Endothelial cell of umbilical vein (primary cell): ENCODE data around the gene ACTBL2. TPM values are rescaled to one million over a fixed set of nuclear protein-coding genes. Genes with fewer than 3 reads are reported as not detected.

ENCODE experiments used
- BruUV-seq: library from RNA; stranded (reverse); fragments of 400-500 nt; replicated peaks from 2 replicates; lab custom pipeline; 2021; lab: Mats Ljungman, UMichigan
- CTCF ChIA-PET: fragments of 300-600, 350-600 bp; sonication (Branson Sonifier 250); formaldehyde crosslinking; loops from one replicate; lab custom pipeline; 2021; ENCODE audit warnings: antibody characterized with exemption, inconsistent platforms; lab: Charles Lee
- POLR2A ChIA-PET: fragments of 300-600, 350-600 bp; sonication (Branson Sonifier 250); formaldehyde crosslinking; loops from one replicate; lab custom pipeline; 2021; ENCODE audit warnings: antibody characterized with exemption, inconsistent platforms; lab: Charles Lee
- DNase-seq: peaks from one replicate; pipeline ENCODE4 v3.0.0-alpha.2; 2011; ENCODE audit warnings: low read depth, low spot score
- FAIRE-seq: peaks from 2 replicates; lab custom pipeline; 2011; peaks lifted over from hg19 to GRCh38; lab: Jason Lieb, UNC
- H2AFZ ChIP-seq: 2 replicates; pipeline ENCODE4 v1.6.0; 2012; ENCODE audit warnings: low read depth, low read length, control low read depth, inconsistent platforms
- H3K27ac ChIP-seq: 2 replicates; pipeline ENCODE4 v1.5.1; 2011; ENCODE audit warnings: low read depth, mild to moderate bottlenecking, control low read depth, low read length, moderate library complexity; ENCODE audit not compliant: insufficient read depth
- H3K27me3 ChIP-seq, 2 experiments: 2 replicates each; pipeline versions ENCODE4 v1.6.0 to v1.6.1; 2011; ENCODE audit warnings: low read length in 2 of 2, mixed read lengths in 1 of 2; ENCODE audit not compliant: control insufficient read depth in 2 of 2, insufficient read depth in 2 of 2
- H3K36me3 ChIP-seq, 2 experiments: 2 replicates in 1 of 2; 3 replicates in 1 of 2; pipeline ENCODE4 v1.5.1; 2011; ENCODE audit warnings: low read length in 2 of 2, mild to moderate bottlenecking in 1 of 2, moderate library complexity in 1 of 2; ENCODE audit not compliant: control insufficient read depth in 2 of 2, insufficient read depth in 2 of 2; ENCODE audit errors: extremely low read depth in 1 of 2
- H3K4me1 ChIP-seq: 3 replicates; pipeline ENCODE4 v1.5.1; 2011; ENCODE audit warnings: mild to moderate bottlenecking, low read length; ENCODE audit not compliant: control insufficient read depth, insufficient read depth; ENCODE audit errors: extremely low read depth
- H3K4me2 ChIP-seq: 2 replicates; pipeline ENCODE4 v1.6.1; 2011; ENCODE audit warnings: low read length, control low read depth, mixed read lengths; ENCODE audit not compliant: insufficient read depth
- H3K4me3 ChIP-seq, 3 experiments: fragments of 200-600 bp in 1 of 3; sonication (generic), shearing (Covaris generic) in 1 of 3; replicated peaks in 1 of 3; 2 replicates each; pipeline ENCODE4 v1.5.1; 2011 to 2016; ENCODE audit warnings: control low read depth in 3 of 3, low read length in 3 of 3, mild to moderate bottlenecking in 2 of 3, inconsistent platforms in 1 of 3, low read depth in 1 of 3, moderate library complexity in 1 of 3; ENCODE audit not compliant: insufficient read depth in 1 of 3
- H3K79me2 ChIP-seq: 2 replicates; pipeline ENCODE4 v1.6.0; 2012; ENCODE audit warnings: low read length, inconsistent platforms; ENCODE audit not compliant: control insufficient read depth, insufficient read depth
- H3K9ac ChIP-seq: replicated peaks from 2 replicates; pipeline ENCODE3; 2011; ENCODE audit warnings: low read length, control low read depth; ENCODE audit not compliant: insufficient read depth; ENCODE audit errors: extremely low read depth
- H3K9me1 ChIP-seq: replicated peaks from 3 replicates; pipeline ENCODE4 v1.6.0; 2011; ENCODE audit warnings: mild to moderate bottlenecking, low read length; ENCODE audit not compliant: control insufficient read depth, insufficient read depth; ENCODE audit errors: extremely low read depth
- H3K9me3 ChIP-seq: replicated peaks from 2 replicates; pipeline ENCODE4 v1.5.1; 2012; ENCODE audit warnings: low read length, inconsistent platforms; ENCODE audit not compliant: control insufficient read depth, insufficient read depth
- H4K20me1 ChIP-seq: replicated peaks from 2 replicates; pipeline ENCODE3; 2011; ENCODE audit warnings: mild to moderate bottlenecking, low read length; ENCODE audit not compliant: control insufficient read depth, insufficient read depth; ENCODE audit errors: extremely low read depth
- EZH2 ChIP-seq: IDR thresholded peaks from 2 replicates; pipeline ENCODE4 v1.6.1; 2012; ENCODE audit warnings: borderline replicate concordance, low read depth, mild to moderate bottlenecking, moderate library complexity, low read length, inconsistent platforms; ENCODE audit not compliant: severe bottlenecking
- FOS ChIP-seq: IDR thresholded peaks from 2 replicates; pipeline ENCODE4 v1.6.1; 2011; ENCODE audit warnings: mild to moderate bottlenecking, low read length, moderate library complexity, borderline replicate concordance; ENCODE audit not compliant: insufficient read depth
- GATA2 ChIP-seq: IDR thresholded peaks from 2 replicates; pipeline ENCODE4 v1.7.0; 2011; ENCODE audit warnings: low read depth, mild to moderate bottlenecking, moderate library complexity, mixed read lengths, low read length; ENCODE audit not compliant: insufficient read length, insufficient read depth
- JUN ChIP-seq: IDR thresholded peaks from 2 replicates; pipeline ENCODE4 v1.6.1; 2011; ENCODE audit warnings: borderline replicate concordance, low read depth; ENCODE audit not compliant: insufficient read length, insufficient read depth
- MYC ChIP-seq: IDR thresholded peaks from one replicate; pipeline ENCODE4 v1.6.1; 2011; ENCODE audit warnings: mild to moderate bottlenecking, low read depth, low read length
- POLR2A ChIP-seq: IDR thresholded peaks from 2 replicates; pipeline ENCODE4 v1.6.1; 2012; ENCODE audit warnings: low read depth, mild to moderate bottlenecking, control low read depth, low read length
- POLR2AphosphoS5 ChIP-seq: IDR thresholded peaks from 2 replicates; pipeline ENCODE4 v1.6.1; 2012; ENCODE audit warnings: low read depth, mild to moderate bottlenecking, control low read depth, low read length, moderate library complexity; ENCODE audit not compliant: insufficient read depth
- dilution Hi-C: fragments of 300-500 bp; cut with MboI; formaldehyde crosslinking; loops from one replicate; pipeline ENCODE4 v1.15.0; 2019; ENCODE audit warnings: low sequenced_read_pairs; ENCODE audit not compliant: extremely low pct_ligation_motif_present
- intact Hi-C: fragments of 100-400 bp; cut with micrococcal nuclease; formaldehyde crosslinking; loops from one replicate; pipeline ENCODE4 v1.10.0; 2022
- polyA plus RNA-seq, 4 experiments: library from polyadenylated mRNA; depleted of rRNA in 3 of 4; stranded (reverse) in 3 of 4; unstranded in 1 of 4; fragments of >200 nt; gene quantifications; 2 replicates each; pipeline versions ENCODE4 v1.2.1 to v1.2.3, GENCODE V29; 2011 to 2012; ENCODE audit warnings: missing spikeins in 1 of 4
- total RNA-seq: library from RNA; stranded (reverse); gene quantifications from 2 replicates; pipeline ENCODE4 v1.2.3, GENCODE V29; 2021
- TF ChIP-seq, protein P1 (sequence below), 2 donors: IDR thresholded peaks; 1 replicate in 1 of 2; 2 replicates in 1 of 2; pipeline ENCODE4 v1.5.1; 2011; ENCODE audit warnings: low read length in 2 of 2, mild to moderate bottlenecking in 2 of 2, moderate library complexity in 2 of 2, control low read depth in 1 of 2, inconsistent platforms in 1 of 2, low read depth in 1 of 2; ENCODE audit not compliant: insufficient read depth in 1 of 2; ENCODE audit errors: extremely low read depth in 1 of 2
- TF ChIP-seq, protein P2 (sequence below): IDR thresholded peaks from 2 replicates; pipeline ENCODE4 v1.6.1; 2011; ENCODE audit not compliant: insufficient read depth, insufficient read length

The ACTBL2 gene
- total and polyA plus RNA-seq, 2 donors (not counting 3 experiments of a cell fraction or from before 2014, with no cell fraction given): 0.08 TPM; not detected in 1

DNA sequence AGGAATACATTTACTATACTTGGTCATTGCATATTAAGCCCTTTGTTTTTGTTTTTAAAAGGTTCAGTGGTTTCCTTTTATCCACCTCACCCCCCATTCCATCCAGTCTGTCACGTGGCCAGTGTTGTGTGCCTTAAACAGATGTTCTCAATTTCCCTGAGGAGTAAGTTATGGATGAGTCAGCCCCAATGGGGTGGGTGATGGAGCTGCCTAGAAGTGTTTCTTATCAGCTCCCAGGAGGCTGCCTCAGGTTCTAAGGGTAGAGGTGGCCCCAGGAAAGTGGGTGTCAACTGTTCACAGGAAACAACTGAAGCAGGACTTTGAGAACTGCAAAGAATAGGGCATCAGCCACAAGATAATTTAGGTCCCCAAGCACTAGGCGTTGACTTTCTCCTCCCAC is 41.1 kb downstream of the ACTBL2 start:
- Histone ChIP-seq H4K20me1 (no peaks in the 10 kb centered on the region), H3K4me2 (peak overlapping the region; percentile 57), H3K27me3 (no peaks in the 10 kb centered on the region), H3K9me3 (no peaks in the 10 kb centered on the region), H3K9ac (peak overlapping the region; percentile 39), H3K79me2 (no peaks in the 10 kb centered on the region), H3K4me1 (peaks cover 62% of the 10 kb centered on the region), H3K9me1 (no peaks in the 10 kb centered on the region), H3K4me3 (no peak overlapping the region), H3K27ac (peak overlapping the region; percentile 83), H3K36me3 (no peaks in the 10 kb centered on the region), H2AFZ (no peak overlapping the region)
- dilution Hi-C loops: no loop called here
- peak; percentile 90 for FAIRE-seq
- CTCF ChIA-PET: interaction anchor here (1.0 to 2.1 kb wide), 12 partner anchors 8 to 1020 kb away, joined by 3 to 18 read pairs (median 4); no protein-coding TSS in a partner anchor
- DNase-seq: peak; percentile 98
- POLR2A ChIA-PET: interaction anchor here (0.7 to 1.3 kb wide), 2 partner anchors 1018 to 1560 kb away, joined by 5 to 6 read pairs; partner anchors contain the start of gene PLK2
- no TSS peak for BruUV-seq
- intact Hi-C loops: loop anchor here (1.0 kb wide), 1 partner anchor 47 kb away; no protein-coding TSS in a partner anchor
- peak; percentile 14 for TF ChIP-seq POLR2A
- TF ChIP-seq, protein P1, sequence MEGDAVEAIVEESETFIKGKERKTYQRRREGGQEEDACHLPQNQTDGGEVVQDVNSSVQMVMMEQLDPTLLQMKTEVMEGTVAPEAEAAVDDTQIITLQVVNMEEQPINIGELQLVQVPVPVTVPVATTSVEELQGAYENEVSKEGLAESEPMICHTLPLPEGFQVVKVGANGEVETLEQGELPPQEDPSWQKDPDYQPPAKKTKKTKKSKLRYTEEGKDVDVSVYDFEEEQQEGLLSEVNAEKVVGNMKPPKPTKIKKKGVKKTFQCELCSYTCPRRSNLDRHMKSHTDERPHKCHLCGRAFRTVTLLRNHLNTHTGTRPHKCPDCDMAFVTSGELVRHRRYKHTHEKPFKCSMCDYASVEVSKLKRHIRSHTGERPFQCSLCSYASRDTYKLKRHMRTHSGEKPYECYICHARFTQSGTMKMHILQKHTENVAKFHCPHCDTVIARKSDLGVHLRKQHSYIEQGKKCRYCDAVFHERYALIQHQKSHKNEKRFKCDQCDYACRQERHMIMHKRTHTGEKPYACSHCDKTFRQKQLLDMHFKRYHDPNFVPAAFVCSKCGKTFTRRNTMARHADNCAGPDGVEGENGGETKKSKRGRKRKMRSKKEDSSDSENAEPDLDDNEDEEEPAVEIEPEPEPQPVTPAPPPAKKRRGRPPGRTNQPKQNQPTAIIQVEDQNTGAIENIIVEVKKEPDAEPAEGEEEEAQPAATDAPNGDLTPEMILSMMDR (IDR thresholded peaks at IDR 0.05; ENCODE audit: extremely low read depth in 1 of 2, insufficient read depth in 1 of 2, low read depth in 1 of 2, low read length in 2 of 2): no peak
- TF ChIP-seq EZH2: no peak
- peak; percentile 64 for TF ChIP-seq POLR2AphosphoS5
- TF ChIP-seq GATA2: peak; percentile 85
- no peak for TF ChIP-seq MYC
- TF ChIP-seq JUN: peak; percentile 82
- peak; percentile 96 for TF ChIP-seq FOS
- TF ChIP-seq, protein P2, sequence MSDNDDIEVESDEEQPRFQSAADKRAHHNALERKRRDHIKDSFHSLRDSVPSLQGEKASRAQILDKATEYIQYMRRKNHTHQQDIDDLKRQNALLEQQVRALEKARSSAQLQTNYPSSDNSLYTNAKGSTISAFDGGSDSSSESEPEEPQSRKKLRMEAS: peak; percentile 90
